ENCODE measurements around the gene STIL.
"Not testable (repeated sequence)": the region's sequence is repeated elsewhere in the genome, so short reads cannot be mapped to it uniquely, and the experiment has no call there.

Gene STIL

DNA sequence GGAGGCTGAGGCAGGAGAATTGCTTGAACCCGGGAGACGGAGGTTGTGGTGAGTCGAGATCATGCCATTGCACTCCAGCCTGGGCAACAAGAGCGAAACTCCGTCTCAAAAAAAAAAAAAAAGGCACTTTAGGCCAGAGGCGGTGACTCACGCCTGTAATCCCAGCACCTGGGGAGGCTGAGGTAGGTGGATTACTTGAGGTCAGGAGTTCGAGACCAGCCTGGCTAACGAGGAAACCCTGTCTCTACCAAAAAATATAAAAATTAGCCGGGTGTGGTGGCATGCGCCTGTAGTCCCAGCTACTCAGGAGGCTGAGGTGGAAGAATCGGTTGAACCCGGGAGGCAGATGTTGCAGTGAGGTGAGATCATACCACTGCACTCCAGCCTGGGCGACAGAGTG is 6.0 kb upstream of the STIL start:
- DNase-seq (ENCODE audit: low read depth), result not testable (repeated sequence)

DNA sequence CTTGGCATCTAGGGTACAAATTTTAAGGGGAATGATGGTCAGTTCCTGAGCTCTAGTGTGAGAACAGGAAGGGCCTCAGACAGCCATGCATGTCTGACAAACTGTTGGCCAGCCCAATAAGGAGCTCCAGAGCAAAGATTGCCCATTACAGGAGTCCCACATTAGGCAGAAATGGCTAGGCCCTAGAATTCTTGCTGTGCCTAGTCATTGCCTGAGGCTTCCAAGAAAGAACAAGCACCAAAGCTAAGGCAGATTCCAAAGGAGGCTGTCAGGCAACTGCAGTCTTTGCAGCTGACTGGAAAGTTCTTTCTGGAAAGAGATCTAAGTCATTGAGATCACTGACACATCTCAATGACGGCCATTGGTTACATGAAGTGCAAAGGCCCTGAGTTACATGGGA is 3.9 kb upstream of the STIL start:
- DNase-seq (ENCODE audit: low read depth), result peak; percentile 99

DNA sequence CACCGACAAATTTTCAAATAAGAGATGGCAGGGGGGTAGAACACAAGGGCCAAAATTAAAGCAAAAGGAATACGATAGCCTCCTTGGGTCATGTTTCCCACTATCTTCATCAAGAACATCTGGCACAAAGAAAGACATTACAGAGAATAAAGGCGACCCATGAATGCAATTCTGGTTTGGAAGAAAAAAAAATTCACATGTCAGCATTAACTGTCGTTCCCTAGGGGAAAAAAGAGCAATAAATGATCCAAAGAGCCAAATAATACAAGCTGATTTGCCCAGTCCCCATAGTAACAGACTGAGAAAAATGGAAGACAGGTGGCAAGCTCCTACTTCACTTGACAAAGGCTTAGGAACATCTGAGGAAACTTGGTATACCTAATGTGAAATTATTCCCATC is 4.5 kb downstream of the STIL start:
- DNase-seq (ENCODE audit: low read depth), result no peak

DNA sequence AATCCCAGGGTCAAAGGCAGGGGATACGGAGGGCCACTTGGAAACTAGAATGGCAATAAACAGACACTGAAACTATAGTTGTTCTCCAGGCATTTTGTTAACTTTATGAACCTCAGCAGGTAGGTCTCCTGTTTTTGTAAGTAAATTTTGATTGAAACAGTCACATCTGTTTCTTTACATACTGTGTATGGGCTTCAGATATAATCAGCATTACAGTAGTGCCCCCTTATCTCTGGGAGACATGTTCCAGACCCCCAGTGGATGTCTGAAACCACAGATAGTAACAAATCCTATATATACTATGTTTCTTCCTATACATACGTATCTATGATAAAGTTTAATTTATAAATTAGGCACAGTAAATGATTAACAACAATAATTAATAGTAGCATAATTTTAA is 11.5 kb downstream of the STIL start:
- no peak for DNase-seq (ENCODE audit: low read depth)

DNA sequence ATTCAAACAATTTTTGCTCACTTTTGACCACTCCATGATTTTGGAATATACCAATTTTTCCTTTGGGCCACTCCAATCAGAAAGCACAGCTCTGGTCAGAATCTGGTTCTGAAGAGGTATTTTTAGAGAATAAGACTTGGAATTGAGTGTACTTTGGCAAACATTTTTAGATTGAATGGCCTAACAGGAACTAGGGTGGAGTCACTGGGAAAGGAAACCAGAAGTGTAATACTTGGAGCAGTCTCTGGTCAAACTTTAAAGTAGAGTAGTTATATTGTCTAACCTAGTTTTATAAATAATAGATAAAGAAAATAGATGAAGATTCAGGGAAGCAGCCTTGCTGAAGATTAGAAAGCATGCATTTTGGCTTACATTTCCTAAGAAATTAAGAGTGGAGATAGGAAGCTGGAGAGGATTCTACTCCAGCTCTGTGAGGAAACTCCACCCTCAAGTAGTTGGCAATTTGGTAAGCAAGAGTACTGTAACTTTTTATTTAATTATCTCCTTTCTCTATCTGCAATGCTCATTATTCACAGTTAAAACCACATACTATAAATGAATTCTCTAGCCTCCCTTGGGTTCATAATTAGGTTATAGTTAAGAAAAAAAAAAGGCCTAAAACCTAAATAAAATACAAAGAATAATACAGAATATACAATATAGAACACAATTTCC is 15.8 kb downstream of the STIL start:
- no peak for DNase-seq (ENCODE audit: low read depth)

DNA sequence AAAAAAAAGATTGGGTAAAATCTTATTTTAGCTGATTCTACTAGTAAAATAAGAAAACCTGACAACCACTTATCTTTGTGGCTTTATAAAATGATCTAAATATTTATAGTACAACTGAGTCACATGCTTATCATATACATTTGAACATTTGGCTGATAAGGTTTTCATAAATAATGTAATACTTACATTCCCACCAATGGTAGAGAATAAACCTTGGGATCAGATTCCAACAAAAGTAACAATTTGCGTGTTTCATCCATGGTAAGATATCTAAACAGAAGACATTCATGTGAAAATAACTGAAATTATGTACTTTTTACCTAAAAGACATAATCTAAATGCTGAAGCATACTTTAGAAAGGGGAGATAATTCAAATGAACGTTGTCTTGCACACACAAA is 18.4 kb downstream of the STIL start:
- no peak for DNase-seq (ENCODE audit: low read depth)

DNA sequence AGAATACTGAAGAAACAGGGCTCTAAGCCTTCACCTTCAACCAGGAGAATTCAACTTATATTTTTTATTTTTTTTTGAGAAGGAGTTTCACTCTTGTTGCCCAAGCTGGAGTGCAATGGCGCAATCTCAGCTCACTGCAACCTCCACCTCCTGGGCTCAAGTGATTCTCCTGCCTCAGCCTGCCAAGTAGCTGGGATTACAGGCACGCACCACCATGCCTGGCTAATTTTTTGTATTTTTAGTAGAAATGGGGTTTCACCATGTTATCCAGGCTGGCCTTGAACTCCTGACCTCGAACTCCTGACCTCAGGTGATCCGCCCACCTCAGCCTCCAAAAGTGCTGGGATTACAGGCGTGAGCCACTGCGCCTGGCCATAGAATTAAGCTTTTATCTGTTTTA is 19.1 kb downstream of the STIL start:
- DNase-seq (ENCODE audit: low read depth), result not testable (repeated sequence)

DNA sequence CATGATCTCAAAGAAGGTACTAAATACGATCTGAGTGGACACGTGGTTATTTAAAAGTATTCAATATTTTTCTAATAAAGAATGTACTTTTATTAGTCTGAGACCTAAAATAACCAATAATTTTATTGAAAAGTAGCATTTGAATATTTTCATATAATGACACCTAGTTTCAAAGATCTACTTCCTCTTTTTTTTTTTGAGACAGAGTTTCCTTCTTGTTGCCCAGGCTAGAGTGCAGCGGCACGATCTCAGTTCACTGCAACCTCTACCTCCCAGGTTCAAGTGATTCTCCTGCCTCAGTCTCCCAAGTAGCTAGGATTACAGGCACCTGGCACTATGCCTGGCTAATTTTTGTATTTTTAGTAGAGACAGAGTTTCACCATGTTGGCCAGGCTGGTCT is 25.8 kb downstream of the STIL start:
- not testable (repeated sequence) for DNase-seq (ENCODE audit: low read depth)

DNA sequence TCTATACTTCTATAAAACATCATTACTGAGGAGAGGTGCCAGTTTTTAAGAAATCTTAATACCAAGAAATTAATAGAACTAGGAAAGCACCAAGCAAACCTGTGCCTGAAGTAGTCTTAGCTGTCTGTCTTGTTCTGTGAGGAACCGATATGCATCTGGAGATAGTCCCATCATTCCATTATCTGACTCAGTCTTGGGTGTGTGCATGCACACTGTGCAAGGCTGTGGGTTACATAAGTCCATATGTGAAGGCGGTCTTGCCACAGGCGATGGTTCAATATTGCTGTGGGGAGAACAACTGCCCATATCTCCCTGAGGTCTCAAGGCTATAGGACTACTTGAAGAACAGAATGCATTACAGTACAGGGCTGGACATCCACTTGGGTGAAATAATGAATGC is 33.8 kb downstream of the STIL start:
- DNase-seq (ENCODE audit: low read depth), result no peak

DNA sequence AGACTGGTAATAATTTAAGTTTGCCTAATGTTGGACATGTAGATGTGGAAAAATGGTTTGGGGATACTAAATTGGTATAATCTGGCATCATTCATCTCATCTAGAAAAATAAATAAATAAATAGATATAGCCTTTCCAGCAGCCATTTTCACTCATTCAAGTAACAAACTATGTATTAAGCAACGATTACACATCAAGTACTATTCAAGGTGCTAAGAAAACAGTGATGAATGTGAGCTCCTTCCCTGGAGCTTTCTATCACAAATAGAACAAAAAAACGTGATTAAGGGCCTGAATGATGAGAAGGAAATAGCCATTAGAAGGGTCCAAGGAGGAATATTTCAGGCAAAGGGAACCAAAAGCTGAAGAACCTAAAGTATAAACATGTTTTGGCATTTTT is 37.1 kb downstream of the STIL start:
- DNase-seq (ENCODE audit: low read depth), result no peak

DNA sequence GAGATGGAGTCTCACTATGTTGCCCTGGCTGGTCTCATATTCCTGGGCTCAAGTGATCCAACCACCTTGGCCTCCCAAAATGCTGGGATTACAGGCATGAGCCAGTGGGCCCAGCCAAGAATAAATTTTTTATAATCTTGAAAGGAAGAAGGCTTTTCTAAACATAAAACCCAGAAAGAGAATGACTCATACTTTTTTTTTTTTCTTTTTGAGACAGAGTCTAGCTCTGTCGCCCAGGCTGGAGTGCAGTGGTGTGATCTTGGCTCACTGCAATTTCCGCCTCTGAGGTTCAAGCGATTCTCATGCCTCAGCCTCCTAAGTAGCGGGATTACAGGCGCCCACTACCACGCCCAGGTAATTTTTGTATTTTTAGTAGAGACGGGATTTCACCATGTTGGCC is 38.1 kb downstream of the STIL start:
- not testable (repeated sequence) for DNase-seq (ENCODE audit: low read depth)

DNA sequence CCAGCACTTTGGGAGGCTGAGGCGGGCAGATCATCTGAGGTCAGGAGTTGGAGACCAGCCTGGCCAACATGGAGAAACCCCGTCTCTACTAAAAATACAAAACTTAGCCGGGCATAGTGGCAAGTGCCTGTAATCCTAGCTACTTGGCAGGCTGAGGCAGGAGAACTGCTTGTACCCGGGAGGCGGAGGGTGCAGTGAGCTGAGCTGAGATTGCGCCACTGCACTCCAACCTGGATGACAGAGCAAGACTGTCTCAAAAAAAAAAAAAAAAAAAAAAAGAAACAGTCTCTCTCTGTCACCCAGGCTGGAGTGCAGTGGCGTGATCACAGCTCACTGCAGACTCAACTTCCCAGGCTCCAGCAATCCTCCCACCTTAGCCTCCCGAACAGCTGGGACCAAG is 48.4 kb downstream of the STIL start:
- DNase-seq (ENCODE audit: low read depth), result not testable (repeated sequence)

DNA sequence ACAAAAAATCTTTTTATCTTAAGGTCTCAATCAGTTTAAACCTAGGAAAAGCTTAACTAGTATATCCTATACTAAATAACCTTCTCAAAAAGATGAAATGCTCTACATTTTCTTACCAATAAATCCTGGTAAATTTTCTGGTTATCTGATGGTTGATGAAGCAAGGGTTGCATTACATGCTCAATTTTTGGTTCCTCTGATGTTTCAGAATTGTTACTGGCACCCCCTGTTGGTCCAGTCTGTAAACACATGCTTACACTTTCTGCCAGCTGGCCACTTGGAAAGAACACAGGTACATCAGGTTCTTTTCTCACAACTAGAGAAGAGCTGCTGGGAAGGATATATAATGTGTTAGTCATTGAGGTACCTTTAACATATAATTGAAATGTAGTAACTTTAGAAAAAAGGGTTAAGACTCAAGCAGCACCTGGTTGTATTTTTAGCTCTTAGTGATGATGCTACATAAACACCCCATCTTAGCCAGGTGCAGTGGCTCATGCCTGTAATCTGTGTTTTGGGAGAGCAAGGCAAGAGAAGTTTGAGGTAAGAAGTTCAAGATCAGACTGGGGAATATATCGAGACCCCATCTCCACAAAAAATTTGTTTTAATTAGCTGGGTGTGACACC is 51.0 kb downstream of the STIL start:
- no peak for DNase-seq (ENCODE audit: low read depth)

DNA sequence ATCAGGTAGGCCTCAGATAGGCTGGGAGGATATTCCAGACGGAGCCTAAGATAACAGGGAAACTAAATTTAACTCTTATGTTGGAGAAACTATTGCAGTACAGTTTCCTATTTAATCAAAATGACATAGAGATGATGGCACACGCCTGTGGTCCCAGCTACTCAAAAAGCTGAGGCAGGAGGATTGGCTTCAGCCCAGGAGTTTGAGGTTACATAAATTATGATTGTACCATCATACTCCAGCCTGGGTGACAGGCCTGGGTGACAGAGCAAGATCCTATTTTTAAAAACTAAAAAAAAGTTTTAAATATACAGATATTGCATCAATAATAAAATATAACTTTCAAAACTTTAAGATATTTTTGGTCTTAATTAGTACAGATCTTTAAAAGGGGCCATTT is 56.7 kb downstream of the STIL start:
- no peak for DNase-seq (ENCODE audit: low read depth)

DNA sequence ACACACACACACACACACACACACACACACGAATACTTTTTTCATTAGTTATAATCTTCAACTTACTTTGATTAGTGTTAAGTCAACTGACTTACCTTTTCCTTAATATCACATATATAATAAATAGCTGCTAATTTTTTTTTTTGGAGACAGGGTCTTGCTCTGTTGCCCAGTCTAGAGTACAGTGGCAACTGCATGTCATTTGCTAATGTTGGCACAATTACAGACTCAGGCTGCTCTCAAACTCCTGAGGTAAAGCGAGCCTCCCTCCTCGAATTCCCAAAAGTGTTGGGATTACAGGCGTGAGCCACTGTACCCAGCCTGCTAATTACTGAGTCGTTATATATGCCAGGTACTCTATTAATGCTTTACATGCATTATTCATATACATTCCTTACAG is 61.2 kb downstream of the STIL start:
- no peak for DNase-seq (ENCODE audit: low read depth)

DNA sequence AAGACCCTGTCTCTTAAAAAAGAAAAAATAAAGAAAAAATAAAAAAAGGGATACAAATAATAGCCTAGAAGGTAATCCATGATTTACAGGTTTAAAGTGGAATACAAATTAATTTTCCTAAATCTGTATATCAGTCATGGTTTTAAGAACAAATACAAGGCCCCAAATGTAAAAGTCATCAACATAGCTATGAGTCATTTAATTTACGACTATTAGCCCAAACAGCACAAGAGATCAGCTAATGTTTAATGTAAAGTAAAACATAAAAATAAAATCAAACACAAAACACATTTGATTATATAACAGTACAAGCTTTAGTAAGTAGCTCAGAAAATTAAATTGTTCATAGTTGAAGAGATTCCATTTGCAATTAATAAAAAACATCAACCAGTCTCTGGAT is 61.6 kb downstream of the STIL start:
- no peak for DNase-seq (ENCODE audit: low read depth)

DNA sequence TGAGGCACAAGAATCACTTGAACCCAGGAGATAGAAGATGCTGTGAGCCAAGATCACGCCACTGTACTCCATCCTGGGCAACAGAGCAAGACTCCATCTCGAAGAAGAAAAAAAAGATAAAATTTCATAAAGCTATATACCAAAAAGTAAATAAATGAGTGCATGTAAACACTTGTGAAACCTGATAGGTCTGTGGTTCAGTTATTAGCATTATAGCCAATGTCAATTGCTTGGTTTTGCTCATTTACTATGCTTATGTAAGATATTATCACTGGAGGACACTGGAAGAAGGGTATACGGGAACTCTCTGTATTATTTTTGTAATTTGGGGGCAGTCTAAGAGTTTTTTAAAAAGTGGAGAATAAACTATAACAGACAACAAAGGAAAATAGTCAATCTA is 64.2 kb downstream of the STIL start:
- DNase-seq (ENCODE audit: low read depth), result no peak

DNA sequence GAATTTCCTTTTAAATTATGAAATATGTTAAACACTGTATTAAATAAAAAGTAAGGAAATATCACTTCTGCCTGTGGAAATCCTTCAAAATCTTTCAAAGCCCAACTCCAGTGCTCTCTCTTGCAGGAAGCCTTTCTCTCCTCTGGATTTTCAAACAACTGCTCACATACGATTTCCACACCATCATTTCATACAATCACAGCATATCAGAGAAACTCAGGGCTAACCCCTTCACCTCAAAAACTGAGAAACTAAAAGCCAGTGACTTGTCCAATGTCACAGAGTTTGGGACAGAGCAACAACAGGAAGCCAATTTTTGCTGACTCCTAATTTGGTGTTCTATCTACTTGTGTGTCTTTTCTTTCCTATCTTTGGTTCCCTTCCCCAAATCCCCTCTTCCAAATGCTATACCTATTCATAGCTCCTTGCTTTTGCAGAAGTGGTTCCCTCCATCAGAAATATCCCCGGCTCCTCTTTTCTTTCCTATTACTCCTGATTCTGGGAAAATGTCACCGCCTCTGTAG is 69.5 kb downstream of the STIL start:
- DNase-seq (ENCODE audit: low read depth), result no peak

DNA sequence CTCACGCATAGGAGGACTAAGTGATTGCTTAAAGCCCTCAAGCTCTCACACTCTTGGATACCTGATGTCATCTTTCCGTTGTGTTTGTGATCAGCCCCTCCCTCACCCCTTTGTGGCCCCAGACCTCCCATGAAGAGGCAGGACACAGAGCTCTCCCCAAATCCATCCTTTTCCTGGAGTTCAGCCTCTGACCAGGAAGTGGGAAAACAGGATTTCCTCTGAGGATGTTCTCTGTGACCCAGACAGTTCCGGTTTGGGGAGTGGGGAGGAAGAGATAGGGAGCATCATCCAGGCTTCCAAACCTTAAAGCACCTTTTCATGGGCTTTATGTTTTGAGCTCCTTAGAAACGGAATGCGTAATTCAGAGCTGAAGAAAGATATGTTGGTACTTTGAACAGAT is 70.0 kb downstream of the STIL start:
- no peak for DNase-seq (ENCODE audit: low read depth)

DNA sequence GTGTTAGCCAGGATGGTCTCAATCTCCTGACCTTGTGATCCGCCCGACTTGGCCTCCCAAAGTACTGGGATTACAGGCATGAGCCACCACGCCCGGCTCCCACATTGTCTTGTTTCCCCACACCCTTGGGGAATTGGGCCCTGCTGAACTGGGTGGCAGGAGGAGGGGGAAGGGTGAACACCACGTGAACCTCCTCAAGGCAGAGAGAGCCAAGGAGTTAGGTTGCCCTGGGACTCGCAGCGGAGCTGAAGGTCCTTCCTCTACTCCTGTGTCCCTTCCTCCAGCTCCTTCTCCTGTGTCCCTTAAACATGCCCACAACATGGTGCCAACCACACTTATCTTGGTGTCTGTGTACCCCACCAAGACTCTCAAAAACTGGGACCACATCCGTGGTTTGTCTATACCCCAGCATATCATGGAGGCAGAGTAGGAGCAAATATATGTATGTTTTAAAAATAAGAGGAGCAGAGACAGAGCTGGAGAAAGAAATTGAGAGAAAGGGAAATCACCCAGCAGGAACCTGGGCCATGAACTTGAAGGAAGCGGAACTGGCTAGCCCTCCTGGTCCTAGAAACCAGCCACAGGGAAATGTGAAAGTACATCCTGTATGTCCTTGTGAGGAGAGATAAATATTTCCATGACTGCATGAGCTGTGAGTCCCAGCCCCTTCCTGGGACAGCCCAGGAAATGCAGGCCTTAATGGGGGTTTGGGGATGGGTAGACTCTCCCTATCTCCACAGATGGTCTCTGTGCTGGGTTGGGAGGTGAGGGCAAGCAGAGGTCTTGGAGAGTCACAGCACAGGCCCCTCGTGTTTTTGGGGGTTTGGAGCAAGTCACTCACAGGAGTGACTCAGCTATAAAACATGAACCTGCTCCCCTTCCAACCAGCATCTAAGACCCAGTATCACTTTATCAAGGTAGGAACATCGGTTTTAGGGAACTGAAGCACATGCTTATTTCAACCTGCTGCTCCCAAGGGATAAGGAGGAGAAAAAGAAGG is 72.5 kb downstream of the STIL start:
- DNase-seq (ENCODE audit: low read depth), result no peak

DNA sequence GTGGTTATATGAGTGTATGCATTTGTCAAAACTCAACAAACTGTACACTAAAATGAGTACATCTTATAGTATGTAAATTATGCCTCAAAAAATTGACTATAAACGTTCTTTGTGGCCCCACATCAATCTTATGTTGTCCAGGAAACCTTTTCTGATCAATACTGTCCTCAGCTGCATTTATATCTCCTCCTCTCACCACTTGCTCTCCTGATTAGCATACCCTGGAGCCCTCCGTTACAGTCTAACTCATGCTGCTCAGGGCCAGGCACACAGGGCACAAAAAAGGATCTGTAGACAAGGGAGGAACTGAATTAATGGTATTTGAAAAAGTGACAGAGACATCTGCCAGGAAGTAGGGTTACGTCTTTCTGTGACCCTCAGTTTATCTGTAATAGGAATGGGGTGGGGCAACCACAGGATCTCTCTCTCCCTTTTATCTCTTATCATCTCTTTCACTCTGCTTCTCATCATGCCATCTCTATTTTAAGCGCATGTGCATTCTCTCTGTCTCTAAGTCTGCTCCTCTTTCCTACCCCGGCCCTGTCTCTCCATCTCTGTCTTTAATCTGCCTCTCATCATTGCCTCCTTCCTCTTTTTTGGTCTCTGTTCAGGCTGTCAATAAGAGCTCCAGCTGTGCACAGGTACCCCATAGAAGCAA is 74.9 kb downstream of the STIL start:
- no peak for DNase-seq (ENCODE audit: low read depth)

DNA sequence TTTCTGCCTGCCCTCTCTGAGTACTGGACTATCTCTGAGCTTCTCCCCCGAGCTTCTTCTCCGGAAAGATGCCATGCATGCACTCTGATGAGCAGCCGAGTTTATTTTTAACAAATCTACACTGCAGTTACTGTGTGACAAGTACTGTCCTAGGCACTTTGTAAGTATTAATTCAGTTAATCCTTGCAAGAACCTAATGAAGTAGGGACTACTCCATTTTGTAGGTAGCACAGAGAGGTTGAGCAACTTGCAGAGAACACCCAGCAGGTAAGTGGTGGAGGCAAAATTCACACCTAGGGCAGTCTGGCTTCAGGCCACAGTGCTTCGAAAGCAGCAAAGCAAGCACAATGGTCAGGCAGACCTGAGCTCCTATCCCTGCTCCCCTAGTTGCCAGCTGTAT is 78.1 kb downstream of the STIL start:
- no peak for DNase-seq (ENCODE audit: low read depth)

All from GM04503 (cell line).